ENCODE measurements around the gene RFC5. TPM values are rescaled to one million over a fixed set of nuclear protein-coding genes. Genes with fewer than 3 reads are reported as not detected.

RFC5 gene
- total and polyA plus RNA-seq, 10 of the 15 experiments (the other 5 are each of a cell fraction or from before 2014, with no cell fraction given), result 30.9 to 73.3 (median 53.5) TPM

DNA sequence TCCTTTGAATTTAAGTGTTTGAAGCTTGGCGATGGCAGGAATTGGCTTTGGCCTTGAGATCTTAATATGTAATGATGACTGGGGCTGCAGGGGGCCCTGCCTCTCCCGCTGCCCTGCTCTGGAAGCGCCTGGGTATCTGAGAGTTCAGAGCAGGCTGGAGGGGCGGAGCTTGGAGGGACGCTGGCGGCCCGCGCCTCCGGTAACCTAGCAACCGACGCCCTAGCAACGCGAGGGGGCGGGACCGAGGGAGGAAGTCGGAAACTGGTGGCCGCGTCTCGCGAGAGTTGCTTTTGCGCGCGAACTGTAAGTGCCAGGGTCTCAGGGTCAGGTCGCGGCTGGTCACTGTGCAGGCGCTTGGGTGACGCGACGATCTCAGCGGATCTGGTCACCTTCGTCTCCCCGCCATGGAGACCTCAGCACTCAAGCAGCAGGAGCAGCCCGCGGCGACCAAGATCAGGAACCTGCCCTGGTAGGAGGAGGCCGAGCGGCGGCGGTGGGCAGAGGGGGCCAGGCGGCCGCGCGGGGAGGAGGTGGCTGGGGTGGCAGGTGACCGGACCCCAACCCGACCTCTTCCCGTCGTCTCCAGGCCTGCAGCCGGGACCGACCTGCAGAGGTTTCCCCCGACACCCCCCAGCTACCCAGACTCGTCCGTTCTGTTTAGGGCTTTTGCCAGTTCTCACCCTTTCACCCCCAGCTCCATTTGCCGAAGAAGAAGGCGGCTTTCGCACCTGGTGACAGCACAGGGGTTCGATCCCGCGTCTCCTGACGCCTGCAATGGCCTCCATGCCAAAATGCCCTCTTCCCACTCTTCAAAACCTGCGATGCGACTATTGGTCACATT lies at the start of gene RFC5 (continued):
- no peak for TF ChIP-seq E4F1 (IDR thresholded peaks at IDR 0.05; ENCODE audit: borderline replicate concordance, partially characterized antibody)
- no peak for TF ChIP-seq RAD51 (IDR thresholded peaks at IDR 0.05)
- no peak for TF ChIP-seq PBX3 (IDR thresholded peaks at IDR 0.05; ENCODE audit: insufficient replicate concordance, low read depth, low read length)
- peak; percentile 70 for TF ChIP-seq RELB (IDR thresholded peaks at IDR 0.05; ENCODE audit: low read depth)
- TF ChIP-seq EGR1 (IDR thresholded peaks at IDR 0.05; ENCODE audit: borderline replicate concordance in 1 of 2, low read depth in 2 of 2, low read length in 2 of 2), result 0 out of 3 replicates have a peak, but pooled peaks of 1 of the 2 experiments have one; percentile 38
- 0 out of 2 replicates have a peak, but pooled peaks have one; percentile 43 for TF ChIP-seq TCF3 (IDR thresholded peaks at IDR 0.05; ENCODE audit: borderline replicate concordance, insufficient read depth, low read depth, low read length)
- TF ChIP-seq YY1 (IDR thresholded peaks at IDR 0.05; ENCODE audit: low read depth, low read length), result peak; percentile 42
- TF ChIP-seq, protein P1, sequence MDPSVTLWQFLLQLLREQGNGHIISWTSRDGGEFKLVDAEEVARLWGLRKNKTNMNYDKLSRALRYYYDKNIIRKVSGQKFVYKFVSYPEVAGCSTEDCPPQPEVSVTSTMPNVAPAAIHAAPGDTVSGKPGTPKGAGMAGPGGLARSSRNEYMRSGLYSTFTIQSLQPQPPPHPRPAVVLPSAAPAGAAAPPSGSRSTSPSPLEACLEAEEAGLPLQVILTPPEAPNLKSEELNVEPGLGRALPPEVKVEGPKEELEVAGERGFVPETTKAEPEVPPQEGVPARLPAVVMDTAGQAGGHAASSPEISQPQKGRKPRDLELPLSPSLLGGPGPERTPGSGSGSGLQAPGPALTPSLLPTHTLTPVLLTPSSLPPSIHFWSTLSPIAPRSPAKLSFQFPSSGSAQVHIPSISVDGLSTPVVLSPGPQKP (IDR thresholded peaks at IDR 0.05; ENCODE audit: low read depth, low read length), result peak; percentile 25; the same call in 1 of the 2 replicates
- TF ChIP-seq, protein P2, sequence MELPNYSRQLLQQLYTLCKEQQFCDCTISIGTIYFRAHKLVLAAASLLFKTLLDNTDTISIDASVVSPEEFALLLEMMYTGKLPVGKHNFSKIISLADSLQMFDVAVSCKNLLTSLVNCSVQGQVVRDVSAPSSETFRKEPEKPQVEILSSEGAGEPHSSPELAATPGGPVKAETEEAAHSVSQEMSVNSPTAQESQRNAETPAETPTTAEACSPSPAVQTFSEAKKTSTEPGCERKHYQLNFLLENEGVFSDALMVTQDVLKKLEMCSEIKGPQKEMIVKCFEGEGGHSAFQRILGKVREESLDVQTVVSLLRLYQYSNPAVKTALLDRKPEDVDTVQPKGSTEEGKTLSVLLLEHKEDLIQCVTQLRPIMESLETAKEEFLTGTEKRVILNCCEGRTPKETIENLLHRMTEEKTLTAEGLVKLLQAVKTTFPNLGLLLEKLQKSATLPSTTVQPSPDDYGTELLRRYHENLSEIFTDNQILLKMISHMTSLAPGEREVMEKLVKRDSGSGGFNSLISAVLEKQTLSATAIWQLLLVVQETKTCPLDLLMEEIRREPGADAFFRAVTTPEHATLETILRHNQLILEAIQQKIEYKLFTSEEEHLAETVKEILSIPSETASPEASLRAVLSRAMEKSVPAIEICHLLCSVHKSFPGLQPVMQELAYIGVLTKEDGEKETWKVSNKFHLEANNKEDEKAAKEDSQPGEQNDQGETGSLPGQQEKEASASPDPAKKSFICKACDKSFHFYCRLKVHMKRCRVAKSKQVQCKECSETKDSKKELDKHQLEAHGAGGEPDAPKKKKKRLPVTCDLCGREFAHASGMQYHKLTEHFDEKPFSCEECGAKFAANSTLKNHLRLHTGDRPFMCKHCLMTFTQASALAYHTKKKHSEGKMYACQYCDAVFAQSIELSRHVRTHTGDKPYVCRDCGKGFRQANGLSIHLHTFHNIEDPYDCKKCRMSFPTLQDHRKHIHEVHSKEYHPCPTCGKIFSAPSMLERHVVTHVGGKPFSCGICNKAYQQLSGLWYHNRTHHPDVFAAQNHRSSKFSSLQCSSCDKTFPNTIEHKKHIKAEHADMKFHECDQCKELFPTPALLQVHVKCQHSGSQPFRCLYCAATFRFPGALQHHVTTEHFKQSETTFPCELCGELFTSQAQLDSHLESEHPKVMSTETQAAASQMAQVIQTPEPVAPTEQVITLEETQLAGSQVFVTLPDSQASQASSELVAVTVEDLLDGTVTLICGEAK (IDR thresholded peaks at IDR 0.05; ENCODE audit: borderline replicate concordance), result peak; percentile 85
- peak; percentile 74 for TF ChIP-seq NR2C1 (IDR thresholded peaks at IDR 0.05)
- no peak for TF ChIP-seq CREM (IDR thresholded peaks at IDR 0.05; ENCODE audit: low read depth)
- TF ChIP-seq WRNIP1 (IDR thresholded peaks at IDR 0.05; ENCODE audit: borderline replicate concordance, low read depth, low read length), result no peak
- no peak for TF ChIP-seq FOXM1 (IDR thresholded peaks at IDR 0.05; ENCODE audit: low read depth, low read length)
- TF ChIP-seq, protein P3, sequence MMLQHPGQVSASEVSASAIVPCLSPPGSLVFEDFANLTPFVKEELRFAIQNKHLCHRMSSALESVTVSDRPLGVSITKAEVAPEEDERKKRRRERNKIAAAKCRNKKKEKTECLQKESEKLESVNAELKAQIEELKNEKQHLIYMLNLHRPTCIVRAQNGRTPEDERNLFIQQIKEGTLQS (IDR thresholded peaks at IDR 0.05; ENCODE audit: borderline replicate concordance, extremely low read depth, low read depth, low read length), result no peak
- TF ChIP-seq, protein P4, sequence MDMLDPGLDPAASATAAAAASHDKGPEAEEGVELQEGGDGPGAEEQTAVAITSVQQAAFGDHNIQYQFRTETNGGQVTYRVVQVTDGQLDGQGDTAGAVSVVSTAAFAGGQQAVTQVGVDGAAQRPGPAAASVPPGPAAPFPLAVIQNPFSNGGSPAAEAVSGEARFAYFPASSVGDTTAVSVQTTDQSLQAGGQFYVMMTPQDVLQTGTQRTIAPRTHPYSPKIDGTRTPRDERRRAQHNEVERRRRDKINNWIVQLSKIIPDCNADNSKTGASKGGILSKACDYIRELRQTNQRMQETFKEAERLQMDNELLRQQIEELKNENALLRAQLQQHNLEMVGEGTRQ (IDR thresholded peaks at IDR 0.05; ENCODE audit: borderline replicate concordance, low read depth, low read length), result no peak

All from GM12878 (cell line).